HG03558 (cell line): Measurements from ENCODE around the gene IL9.

Source experiments
- ATAC-seq: cut with Tn5 transposase; IDR thresholded peaks from one replicate; pipeline ENCODE4 v1.9.1; 2021; ENCODE audit warnings: moderate number of reproducible peaks; ENCODE audit not compliant: unreplicated experiment; ENCODE audit errors: extremely low read depth

Gene IL9

DNA sequence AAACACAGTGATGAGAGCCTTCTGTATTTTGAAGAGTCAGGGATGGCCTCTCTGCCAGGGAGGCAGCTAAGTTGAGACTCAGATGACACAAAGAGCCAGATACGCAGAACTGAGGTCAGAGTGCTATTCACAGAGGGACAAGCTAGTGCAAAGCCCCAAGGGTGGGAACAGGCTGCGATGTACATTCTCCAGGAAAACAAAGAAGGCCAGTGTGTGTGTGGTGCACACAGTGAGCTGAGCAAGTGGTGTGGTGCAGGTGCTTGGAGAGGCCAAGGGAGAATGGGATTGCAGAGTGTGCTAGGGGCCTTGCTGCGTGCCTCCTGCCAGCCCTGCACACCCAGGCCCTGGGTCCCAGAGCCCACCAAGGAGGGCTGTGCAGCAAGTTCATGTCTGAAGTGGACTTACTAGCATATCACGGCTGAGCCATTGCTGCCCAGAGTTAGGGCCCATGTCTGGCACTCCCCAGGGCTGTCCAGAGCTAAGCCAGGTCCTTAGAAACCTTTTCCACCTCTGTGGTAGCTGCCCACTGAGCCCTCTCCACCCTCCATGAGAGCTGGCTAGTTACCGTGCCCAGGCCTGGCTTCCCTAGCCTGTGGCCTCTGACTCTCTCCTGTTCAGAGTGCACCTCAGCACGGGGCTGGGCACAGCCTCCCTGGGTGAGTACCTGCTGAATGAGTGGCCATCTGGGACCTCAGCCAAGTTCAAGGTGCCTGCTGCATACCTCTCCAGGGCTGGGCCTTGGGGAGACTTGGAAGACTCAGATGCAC, 51.9 kb downstream of the IL9 start:
- ATAC-seq = no peak

DNA sequence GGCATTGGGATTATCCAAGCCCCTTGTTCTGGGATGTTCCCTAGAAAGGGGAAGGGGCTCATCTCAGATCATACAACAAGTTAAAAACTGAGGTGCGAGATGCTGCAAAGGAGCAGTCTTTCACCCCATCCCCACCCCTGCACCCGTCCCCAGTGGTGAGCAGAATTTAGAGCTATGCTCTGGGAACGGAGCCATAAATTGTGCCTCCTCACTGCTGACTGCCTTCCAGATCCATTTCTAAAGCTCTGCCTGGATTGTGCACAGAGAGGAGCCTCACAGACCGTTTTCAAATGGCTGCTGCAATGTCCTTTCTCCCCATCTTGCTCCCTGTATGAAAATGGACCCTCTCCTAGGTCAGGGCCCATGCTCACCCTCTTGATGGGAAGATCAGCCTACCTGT, 52.9 kb downstream of the IL9 start:
- ATAC-seq = no peak
